Eye (tissue), 1 donor: ENCODE results near the gene ANXA11.
"Not testable (repeated sequence)": the region's sequence is repeated elsewhere in the genome, so short reads cannot be mapped to it uniquely, and the experiment has no call there.

Source experiments
- DNase-seq: peaks from one replicate; pipeline ENCODE4 v3.0.0-alpha.2; 2015

Gene ANXA11

GRCh38 chr10:80164596-80164995, 40.7 kb downstream of the ANXA11 start:
- DNase-seq: no peak

DNA sequence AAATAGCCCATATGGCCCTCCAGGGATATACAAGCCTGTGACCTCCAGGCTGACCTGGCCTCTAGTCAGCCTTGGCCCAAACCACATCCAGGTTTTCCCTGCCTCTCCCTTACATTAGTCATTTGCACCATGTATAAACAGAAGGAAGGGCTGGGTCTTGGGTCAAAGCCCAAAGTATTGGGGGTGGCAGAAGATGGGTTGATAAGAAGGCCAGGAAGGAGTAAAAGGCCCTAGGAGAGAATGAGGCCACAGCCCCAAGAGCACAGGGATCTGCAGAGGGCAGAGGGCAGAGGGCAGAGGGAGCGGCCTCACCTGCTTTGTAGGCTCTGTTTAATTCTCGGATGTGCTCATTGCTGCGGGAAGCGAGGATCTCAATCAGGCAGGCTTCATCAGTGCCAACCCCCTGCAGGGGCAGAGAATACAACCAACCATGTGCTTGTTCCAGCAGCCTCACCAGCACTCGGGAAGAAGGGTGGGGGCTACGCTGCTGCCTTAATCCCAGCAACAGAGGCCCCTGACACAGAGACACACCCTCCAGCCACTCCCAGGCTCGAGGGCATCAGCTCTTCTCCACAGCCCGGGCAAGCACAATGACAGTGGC, 41.5 kb downstream of the ANXA11 start:
- no peak for DNase-seq

DNA sequence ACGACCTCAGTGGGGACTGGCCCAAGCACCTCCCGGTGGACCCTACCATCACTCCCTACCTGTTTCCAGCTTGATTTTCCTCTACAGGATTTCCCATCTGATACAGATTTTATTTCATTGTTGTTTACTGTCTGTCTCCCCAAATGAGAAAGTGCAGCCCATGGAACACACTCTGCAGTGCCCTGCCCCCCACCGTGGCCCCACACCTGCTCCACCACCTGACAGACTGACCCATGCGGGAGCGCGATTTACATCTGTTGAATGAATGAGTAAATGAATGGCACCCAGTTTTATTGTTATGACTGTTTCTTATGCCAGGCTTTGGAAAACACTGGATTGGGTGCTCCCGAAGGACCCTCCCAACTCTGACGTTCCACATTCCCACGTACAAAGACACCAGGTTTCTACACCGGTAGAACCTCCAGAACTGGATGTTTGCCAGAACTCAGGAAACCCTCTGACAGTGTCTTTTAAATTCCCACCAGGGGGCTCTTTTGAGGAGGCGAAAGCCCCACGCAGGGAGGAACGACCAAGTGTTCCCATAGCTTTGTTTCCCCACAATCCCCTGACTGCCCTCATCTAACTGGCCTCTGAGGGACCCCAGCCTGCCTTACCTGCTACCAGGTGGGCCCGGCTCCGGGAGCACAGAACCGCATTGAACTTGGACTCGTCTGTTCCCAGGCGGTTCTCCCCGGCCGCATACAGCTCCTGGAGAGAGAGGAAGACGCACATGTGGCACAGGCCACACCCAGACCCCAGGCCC, 43.8 kb downstream of the ANXA11 start:
- no peak for DNase-seq

DNA sequence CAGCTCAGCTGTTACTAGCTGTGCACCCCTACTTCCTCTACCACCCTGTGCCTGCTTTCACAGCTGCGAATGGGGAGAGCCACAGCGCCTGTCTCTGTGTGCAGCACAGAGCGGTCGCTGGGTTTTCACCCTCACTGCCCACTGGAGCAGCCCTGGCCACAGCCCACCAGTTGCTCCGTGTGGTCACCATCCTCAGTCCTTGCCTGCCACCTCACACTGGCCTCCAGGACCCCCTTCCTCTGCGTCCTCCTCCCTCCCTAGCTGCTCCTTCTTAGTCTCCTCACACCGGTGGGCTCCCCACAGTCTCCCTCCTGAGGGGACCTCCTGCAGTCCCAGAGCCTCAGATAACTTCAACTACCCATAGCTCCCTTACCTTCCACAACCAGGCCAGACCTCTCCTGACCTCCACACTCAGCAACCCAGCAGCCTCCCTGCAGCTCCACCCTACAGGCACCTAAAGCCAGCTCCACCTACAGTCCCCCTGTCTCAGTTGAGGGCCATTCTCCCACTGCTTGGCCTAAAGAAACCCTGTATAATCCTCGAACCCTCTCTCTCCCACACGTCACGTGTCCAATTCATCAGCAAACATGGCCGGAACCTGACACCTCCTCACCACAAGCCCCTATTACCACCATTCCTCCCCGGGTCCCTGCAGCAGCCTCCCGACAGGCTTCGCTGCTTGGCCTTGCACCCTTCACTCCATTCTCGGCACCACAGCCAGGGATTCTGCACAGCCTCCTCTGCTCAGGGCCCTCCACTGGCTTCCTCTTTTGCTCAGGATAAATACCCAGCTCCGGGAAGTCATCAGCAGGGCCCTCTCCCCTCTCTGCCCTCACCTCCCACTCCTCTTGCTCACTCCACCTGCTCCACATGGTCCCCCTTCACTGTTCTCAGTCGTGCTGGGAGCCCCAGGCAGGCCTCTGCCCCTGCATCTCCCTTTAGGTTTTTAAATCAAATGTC, 44.7 kb downstream of the ANXA11 start:
- no peak for DNase-seq

DNA sequence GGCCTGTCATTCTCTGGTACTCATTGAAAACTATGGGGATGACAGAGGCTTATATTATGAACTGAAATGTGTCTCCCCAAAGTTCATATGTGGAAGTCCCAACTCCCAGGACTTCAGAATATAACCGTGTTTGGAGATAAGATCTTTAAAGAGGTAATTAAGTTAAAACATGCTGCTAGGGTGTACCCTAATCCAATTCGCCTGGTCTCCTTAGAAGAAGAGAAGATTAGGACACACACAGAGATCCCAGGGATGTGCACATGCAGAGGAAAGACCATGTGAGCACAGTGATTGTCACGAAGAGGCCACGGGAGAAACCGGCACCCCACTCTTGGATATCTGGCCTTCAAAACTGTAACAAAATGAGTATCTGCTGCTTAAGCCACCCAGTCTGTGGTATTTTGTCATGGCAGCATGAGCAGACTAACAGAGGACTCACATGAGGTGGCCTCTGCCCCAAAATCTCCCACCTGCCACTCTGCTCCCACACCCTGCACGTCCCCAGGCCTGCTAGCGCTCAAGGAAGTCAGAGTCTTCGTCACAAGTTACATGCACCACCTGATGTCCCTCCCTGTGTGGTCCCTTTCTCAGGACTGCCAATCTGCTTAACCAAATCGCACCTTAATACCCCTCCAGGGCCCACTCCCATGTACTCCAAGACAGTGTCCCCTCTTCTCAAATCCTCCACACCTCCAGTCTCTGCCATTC, 46.0 kb downstream of the ANXA11 start:
- DNase-seq: no peak

DNA sequence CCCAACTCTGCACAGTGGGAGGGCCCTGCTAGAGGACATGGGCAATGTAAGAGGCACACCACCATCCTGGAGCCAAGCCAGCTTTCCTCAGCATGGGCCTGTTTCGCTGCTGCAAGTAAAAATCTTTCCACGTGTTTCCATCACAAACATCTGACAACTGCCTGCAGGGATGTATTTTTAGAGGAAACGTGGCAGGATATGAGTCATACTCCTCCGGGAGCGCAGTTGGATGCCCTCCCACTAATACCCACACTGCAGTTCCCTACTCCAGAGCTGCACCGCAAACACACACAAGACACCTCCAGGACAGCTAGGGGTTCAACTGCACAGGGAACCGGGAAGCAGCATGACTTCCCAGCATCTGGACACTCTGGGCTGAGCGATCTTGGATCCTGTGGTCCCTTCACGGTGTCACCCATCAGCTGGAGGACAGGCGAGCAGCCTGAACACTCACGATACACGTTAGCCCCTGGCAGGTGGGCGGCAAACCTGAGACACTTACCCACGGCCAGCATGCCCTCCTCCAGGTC, 46.7 kb downstream of the ANXA11 start:
- peak; percentile 74 for DNase-seq

DNA sequence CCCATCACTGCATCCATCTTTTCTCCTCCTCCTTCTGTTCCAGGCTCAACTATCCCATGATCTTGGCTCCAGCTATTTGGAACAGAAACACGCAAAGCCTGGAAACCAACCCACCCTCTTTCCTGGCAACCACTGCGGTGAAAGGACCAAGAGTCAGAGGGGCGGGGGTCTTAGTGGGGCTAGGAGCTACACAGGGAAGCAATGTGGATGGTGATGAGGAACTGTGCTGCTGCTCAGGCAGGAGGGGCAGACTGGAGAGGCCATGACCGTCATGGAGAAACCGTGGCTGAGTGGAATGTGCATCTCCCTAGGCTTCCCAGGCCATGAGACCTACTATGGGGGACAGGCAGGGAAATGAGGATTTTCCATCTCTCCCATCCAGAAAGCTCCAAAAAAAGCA, 47.2 kb downstream of the ANXA11 start:
- no peak for DNase-seq

DNA sequence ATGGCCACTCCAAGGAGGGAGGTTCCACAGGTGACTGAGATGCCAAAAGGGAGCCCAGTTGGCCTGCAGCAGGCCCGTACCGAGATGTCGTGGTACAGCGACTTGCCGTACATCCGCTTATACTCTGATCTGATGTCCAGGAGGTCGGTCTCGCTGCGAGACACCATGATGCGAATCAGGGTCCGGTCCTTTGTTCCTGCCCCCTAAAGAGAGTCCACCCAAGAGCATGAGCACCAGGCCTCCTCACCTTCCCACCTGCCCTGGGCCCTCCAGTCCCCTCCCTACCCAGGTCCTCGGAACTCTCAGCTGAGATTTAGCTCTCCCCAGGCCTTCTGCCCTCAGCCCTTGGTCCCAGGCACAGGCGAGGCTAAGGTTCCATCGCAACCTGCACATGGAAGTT, 47.8 kb downstream of the ANXA11 start:
- DNase-seq: no peak

DNA sequence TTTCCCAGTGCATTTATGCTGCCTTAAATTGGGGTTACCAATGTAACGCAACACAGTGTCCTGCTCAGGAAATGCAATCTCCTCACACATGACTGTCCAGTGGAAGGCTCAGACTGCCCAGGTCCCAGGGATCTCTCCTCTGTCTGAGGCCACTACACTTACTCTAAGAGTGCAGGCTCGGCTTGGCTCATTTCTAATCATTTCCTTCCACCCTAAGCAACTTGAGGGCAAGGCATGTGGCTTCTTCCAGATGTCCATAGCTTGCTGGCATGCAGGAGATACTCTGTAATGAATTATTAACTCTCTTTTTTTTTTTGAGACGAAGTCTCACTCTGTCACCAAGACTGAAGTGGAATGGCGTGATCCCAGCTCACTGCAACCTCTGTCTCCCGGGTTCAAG, 49.1 kb downstream of the ANXA11 start:
- DNase-seq: no peak

DNA sequence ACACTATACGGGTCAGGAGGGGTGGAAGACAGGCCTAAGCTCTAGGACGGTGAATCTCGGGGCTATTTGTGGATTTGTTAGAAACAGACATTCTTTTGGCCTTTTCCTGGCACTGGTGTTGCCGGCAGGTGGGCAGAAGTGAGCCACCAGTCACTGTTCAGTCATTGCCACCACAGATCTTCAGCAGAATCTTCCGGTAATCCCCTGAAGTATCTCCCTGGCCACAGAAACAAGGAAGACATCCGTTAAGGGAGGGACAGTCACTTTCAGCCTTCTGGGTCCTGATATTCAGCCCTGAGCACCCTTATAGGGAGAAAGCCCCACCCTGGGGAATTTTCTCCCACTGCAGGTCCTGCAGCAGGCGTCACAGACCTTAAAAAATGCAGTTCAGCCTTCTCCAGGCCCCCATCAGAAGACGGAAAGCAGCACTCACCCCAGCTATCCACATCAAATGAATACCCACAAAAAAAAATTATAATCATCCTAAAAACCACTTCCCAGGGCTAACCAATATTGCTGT, 49.6 kb downstream of the ANXA11 start:
- DNase-seq: no peak

DNA sequence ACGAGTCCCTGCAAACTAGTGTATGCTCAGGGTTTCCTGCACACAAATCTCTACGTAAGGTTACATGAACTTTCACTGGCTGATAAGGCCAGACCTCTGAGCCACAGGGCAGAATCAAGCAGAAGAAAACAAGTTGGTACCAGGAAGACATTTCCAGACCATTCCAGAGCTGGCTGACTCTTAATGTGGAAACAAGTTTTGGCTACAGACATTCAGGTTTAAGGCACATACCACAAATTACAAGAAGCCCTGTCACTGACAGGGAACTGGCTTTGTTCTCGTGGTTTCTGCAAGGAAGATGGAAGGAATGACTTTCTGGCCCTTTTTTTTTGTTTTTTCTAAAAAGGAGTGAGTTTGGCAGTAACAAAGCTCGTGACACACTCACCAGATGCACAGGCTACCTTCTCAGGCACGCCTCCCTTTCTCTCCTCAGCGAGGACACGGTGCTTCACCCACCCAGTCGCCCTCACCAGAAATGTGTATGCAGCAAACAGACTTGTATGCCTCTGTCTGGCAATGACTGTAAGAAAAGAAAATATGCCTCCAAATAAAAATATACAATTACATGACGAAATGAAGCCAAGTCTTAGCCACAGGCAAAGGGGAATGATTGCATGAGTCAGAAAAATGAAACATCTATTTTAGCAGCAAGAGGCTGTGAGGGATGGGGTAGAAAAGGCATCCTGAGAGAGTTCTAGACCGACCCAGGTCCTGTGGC, 50.2 kb downstream of the ANXA11 start:
- peak; percentile 32 for DNase-seq

GRCh38 chr10:80154626-80154977, 50.7 kb downstream of the ANXA11 start:
- DNase-seq: no peak

- no peak for DNase-seq
Measured at GRCh38 chr10:80153460-80153859, 51.9 kb downstream of the ANXA11 start.

GRCh38 chr10:80152820-80153219, 52.5 kb downstream of the ANXA11 start:
- no peak for DNase-seq

DNA sequence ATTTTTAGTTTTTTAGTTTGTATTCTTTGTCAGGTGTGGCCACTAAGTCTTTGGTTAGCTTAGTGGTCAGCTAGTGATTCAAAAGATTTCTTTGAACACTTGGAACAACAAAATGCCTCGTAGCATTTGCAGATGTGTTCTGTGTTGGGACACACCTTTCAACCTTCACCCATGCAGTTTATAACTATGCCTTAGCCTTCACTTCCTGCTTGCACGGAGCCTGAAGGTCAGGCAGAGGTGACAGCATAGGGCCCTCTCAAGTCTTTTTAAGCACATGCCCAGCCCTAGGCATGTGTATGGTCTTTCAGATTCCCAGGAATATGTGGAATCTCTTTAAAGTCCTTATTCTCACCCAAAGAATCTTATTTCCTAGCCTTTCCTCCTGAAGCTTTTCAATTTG, 55.2 kb downstream of the ANXA11 start:
- DNase-seq: no peak

DNA sequence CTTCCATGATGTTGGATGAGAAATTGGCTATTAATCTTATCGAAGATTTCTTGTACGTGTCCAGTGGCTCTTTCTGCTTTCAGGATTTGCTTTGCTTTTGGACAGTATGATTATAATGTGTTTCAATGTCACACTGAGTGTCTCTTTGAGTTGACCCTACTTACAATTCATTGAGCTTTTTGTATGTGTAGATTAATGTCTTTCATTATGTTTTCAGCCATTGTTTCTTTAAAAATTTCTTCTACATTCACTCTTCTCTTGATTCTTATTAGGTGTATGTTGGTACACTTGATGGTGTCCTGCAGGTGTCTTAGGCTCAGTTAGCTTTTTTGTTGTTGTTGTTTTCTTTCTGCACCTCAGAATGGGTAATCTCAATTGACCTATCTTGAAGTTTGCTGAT, 56.2 kb downstream of the ANXA11 start:
- DNase-seq: no peak

- no peak for DNase-seq
Measured at GRCh38 chr10:80148166-80148805, 57.1 kb downstream of the ANXA11 start.

- DNase-seq: no peak
Measured at GRCh38 chr10:80146918-80147317, 58.4 kb downstream of the ANXA11 start.

DNA sequence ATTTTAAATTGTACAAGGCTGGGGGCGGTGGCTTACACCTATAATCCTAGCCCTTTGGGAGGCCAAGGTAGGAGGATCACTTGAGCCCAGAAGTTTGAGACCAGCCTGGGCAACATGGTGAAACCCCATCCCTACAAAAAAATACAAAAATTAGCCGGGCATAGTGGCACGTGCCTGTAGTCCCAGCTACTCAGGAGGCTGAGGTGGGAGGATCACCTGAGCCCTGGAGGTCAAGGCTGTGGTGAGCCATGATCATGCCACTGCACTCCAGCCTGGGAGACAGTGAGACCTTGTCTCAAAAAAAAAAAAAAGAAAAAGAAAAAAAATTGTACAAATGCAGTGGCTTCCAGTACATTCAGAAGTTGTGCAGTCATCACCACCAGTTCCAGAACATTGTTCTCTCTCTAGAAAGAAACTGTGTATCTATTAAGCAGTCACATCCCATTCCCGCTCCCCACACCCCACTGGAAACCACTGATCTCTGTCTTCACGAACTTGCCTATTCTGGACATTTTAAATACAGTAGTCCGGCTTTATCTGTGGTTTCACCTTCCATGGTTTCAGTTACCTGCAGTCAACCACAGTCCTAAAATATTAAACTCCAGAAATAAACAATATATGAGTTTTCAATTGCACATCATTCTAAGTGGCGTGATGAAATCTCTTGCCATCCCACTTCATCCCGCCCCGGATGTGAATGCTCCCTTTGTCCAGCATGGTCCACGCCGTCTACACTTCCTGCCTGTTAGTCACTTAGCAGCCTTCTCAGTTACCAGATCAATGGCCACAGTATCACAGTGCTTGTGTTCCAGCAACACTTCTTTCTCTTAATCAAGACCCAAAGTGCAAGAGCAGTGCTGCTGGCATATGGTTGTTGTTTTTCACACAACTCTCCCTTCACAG, 59.7 kb downstream of the ANXA11 start:
- not testable (repeated sequence) for DNase-seq

- DNase-seq: no peak
Measured at GRCh38 chr10:80144696-80145131, 60.6 kb downstream of the ANXA11 start.
